GM10266 (cell line): Measurements from ENCODE around the gene NEXN.

Experiments
- DNase-seq: peaks from one replicate; pipeline ENCODE4 v3.0.0; 2012; ENCODE audit errors: extremely low spot score
- CTCF ChIP-seq: IDR thresholded peaks from 2 replicates; pipeline ENCODE4 v1.5.1; 2012; ENCODE audit warnings: mild to moderate bottlenecking, low read depth; ENCODE audit not compliant: control insufficient read depth, insufficient read depth; ENCODE audit errors: missing control alignments

The NEXN gene

GRCh38 chr1:77983997-77984355, 95.6 kb downstream of the NEXN start:
- TF ChIP-seq CTCF, result no peak
- no peak for DNase-seq

- no peak for TF ChIP-seq CTCF
- DNase-seq, result no peak
Measured at GRCh38 chr1:77984629-77985028, 96.2 kb downstream of the NEXN start.

GRCh38 chr1:77986810-77987209, 98.4 kb downstream of the NEXN start:
- no peak for TF ChIP-seq CTCF
- DNase-seq, result no peak

GRCh38 chr1:77987919-77988318, 99.5 kb downstream of the NEXN start:
- no peak for TF ChIP-seq CTCF
- no peak for DNase-seq

- TF ChIP-seq CTCF, result no peak
- DNase-seq, result no peak
Measured at GRCh38 chr1:77989744-77990143, 101.3 kb downstream of the NEXN start.

- no peak for TF ChIP-seq CTCF
- no peak for DNase-seq
Measured at GRCh38 chr1:77990629-77991204, 102.3 kb downstream of the NEXN start.

GRCh38 chr1:77991638-77992037, 103.2 kb downstream of the NEXN start:
- no peak for DNase-seq
- no peak for TF ChIP-seq CTCF
